ENCODE results near the gene LILRB1. TPM values are rescaled to one million over a fixed set of nuclear protein-coding genes. Genes with fewer than 3 reads are reported as not detected.

LILRB1 gene
- polyA plus RNA-seq, 1 donor from 2014 or later, result not detected

- peaks cover 4% of the 10 kb centered on the region for H3K9me3 ChIP-seq (ENCODE audit: low read length)
- no peaks in the 10 kb centered on the region for H3K79me2 ChIP-seq (replicated peaks; ENCODE audit: insufficient read depth, low read length)
These were observed 23.1 kb upstream of the LILRB1 start for GRCh38 chr19:54606891-54607784.

More at GRCh38 chr19:54606891-54607784, 23.1 kb upstream of the LILRB1 start:
- no peaks in the 10 kb centered on the region for H3F3A ChIP-seq (ENCODE audit: insufficient read depth, low read length, poor library complexity, severe bottlenecking)
- no peak overlapping the region for H3K9ac ChIP-seq (ENCODE audit: low read length)
- H3K4me3 ChIP-seq (ENCODE audit: low read length), result no peak overlapping the region
- H3K9me2 ChIP-seq (ENCODE audit: insufficient read depth, low read length), result no peaks in the 10 kb centered on the region
- H3K27me3 ChIP-seq (ENCODE audit: insufficient read depth, low read depth, low read length), result no peaks in the 10 kb centered on the region
- H3K4me2 ChIP-seq (ENCODE audit: low read length), result no peak overlapping the region
- TF ChIP-seq POLR2AphosphoS5 (IDR thresholded peaks at IDR 0.05) (no peak), EP300 (conservative IDR thresholded peaks at IDR 0.05; ENCODE audit: poor library complexity, severe bottlenecking) (no peak), REST (IDR thresholded peaks at IDR 0.05; ENCODE audit: borderline replicate concordance) (no peak), CTCF (IDR thresholded peaks at IDR 0.05; ENCODE audit: poor library complexity, severe bottlenecking) (no peak), RAD21 (conservative IDR thresholded peaks at IDR 0.05) (no peak), EZH2 (IDR thresholded peaks at IDR 0.05; ENCODE audit: borderline replicate concordance, insufficient read depth, low read length, poor library complexity, severe bottlenecking) (no peak), TAF1 (IDR thresholded peaks at IDR 0.05; ENCODE audit: low read depth) (no peak), MXI1 (conservative IDR thresholded peaks at IDR 0.05; ENCODE audit: poor library complexity, severe bottlenecking) (no peak), SMC3 (conservative IDR thresholded peaks at IDR 0.05; ENCODE audit: poor library complexity) (no peak)
- H3K27ac ChIP-seq (ENCODE audit: low read length), result no peak overlapping the region
- no peaks in the 10 kb centered on the region for H3K36me3 ChIP-seq (ENCODE audit: insufficient read depth, low read length)
- H2AFZ ChIP-seq (ENCODE audit: low read depth, low read length), result no peak overlapping the region
- no peaks in the 10 kb centered on the region for H4K20me1 ChIP-seq (ENCODE audit: insufficient read depth)

Measured in neural cell (in vitro differentiated cells).